ENCODE data around the gene NAPA.

Gene NAPA

GRCh38 chr19:47450478-47450877 is 64.4 kb downstream of the NAPA start:
- no peak for DNase-seq

GRCh38 chr19:47448360-47448727 is 66.5 kb downstream of the NAPA start:
- DNase-seq: no peak

- no peak for DNase-seq
These were observed 67.1 kb downstream of the NAPA start for GRCh38 chr19:47447470-47448359.

GRCh38 chr19:47446534-47447469 is 68.1 kb downstream of the NAPA start:
- DNase-seq: no peak

GRCh38 chr19:47445937-47446402 is 68.9 kb downstream of the NAPA start:
- peak; percentile 21 to 56 for DNase-seq

GRCh38 chr19:47445527-47445926 is 69.3 kb downstream of the NAPA start:
- no peak for DNase-seq

- no peak for DNase-seq
These were observed 70.5 kb downstream of the NAPA start for GRCh38 chr19:47444388-47444821.

GRCh38 chr19:47443331-47443730 is 71.5 kb downstream of the NAPA start:
- DNase-seq: no peak

GRCh38 chr19:47438793-47439220 is 76.1 kb downstream of the NAPA start:
- no peak for DNase-seq

Measured in cerebellar nuclear complex (tissue), 1 donor.